HG02970 (cell line): ENCODE results near the gene ZNF577.
"Not testable (repeated sequence)": the region's sequence is repeated elsewhere in the genome, so short reads cannot be mapped to it uniquely, and the experiment has no call there.

Experiments used
- ATAC-seq: cut with Tn5 transposase; IDR thresholded peaks from one replicate; pipeline ENCODE4 v1.9.1; 2021; ENCODE audit warnings: mild to moderate bottlenecking, moderate library complexity, moderate number of reproducible peaks; ENCODE audit not compliant: unreplicated experiment, low FRiP score

ZNF577 gene

GRCh38 chr19:51887522-51888498 is at the start of gene ZNF577:
Gene ZNF577, minus strand, starts transcription at chr19:51887951. Its CDS starts 7,569 bp downstream, at chr19:51880382.
- ATAC-seq, result no peak

- ATAC-seq, result no peak
Observed at GRCh38 chr19:51931921-51932320, 44.2 kb upstream of the ZNF577 start.

- ATAC-seq, result no peak
Observed at GRCh38 chr19:51927859-51928258, 40.1 kb upstream of the ZNF577 start.

- ATAC-seq, result peak; percentile 90
Observed at GRCh38 chr19:51926784-51927741, 39.3 kb upstream of the ZNF577 start, which contains the start of gene ZNF613. Gene ZNF613, plus strand, starts transcription at chr19:51927472. Its CDS starts 8,749 bp downstream, at chr19:51936221.

- no peak for ATAC-seq
Observed at GRCh38 chr19:51926426-51926783, 38.7 kb upstream of the ZNF577 start.

- no peak for ATAC-seq
Observed at GRCh38 chr19:51921949-51922348, 34.2 kb upstream of the ZNF577 start.

GRCh38 chr19:51919606-51920005 is 31.9 kb upstream of the ZNF577 start:
- no peak for ATAC-seq

GRCh38 chr19:51916167-51916566 is 28.4 kb upstream of the ZNF577 start:
- no peak for ATAC-seq

- ATAC-seq, result no peak
Observed at GRCh38 chr19:51915324-51915867, 27.6 kb upstream of the ZNF577 start.

- ATAC-seq, result not testable (repeated sequence)
Observed at GRCh38 chr19:51907981-51908380, 20.2 kb upstream of the ZNF577 start.

- ATAC-seq, result not testable (repeated sequence)
Observed at GRCh38 chr19:51906108-51906507, 18.4 kb upstream of the ZNF577 start.

GRCh38 chr19:51905639-51906038 is 17.9 kb upstream of the ZNF577 start:
- not testable (repeated sequence) for ATAC-seq

- ATAC-seq, result no peak
Observed at GRCh38 chr19:51905206-51905605, 17.5 kb upstream of the ZNF577 start.

- ATAC-seq, result peak; percentile 66
Observed at GRCh38 chr19:51904331-51905165, 16.8 kb upstream of the ZNF577 start, which contains the start of gene ZNF649. Gene ZNF649, minus strand, starts transcription at chr19:51905017. Its CDS starts 4,910 bp downstream, at chr19:51900107.

- ATAC-seq, result no peak
Observed at GRCh38 chr19:51903192-51903591, 15.4 kb upstream of the ZNF577 start.

GRCh38 chr19:51901860-51902259 is 14.1 kb upstream of the ZNF577 start:
- ATAC-seq, result no peak

- ATAC-seq, result no peak
Observed at GRCh38 chr19:51891193-51891747, 3.5 kb upstream of the ZNF577 start.

- no peak for ATAC-seq
Observed at GRCh38 chr19:51889934-51890333, 2.2 kb upstream of the ZNF577 start.

- ATAC-seq, result no peak
Observed at GRCh38 chr19:51884713-51885112, 3.0 kb downstream of the ZNF577 start.
